GM12801 (cell line): ENCODE results near the gene ERGIC1.

Experiments
- CTCF ChIP-seq: IDR thresholded peaks from one replicate; pipeline ENCODE4 v1.5.1; 2011; ENCODE audit warnings: control low read depth; ENCODE audit not compliant: insufficient read length; ENCODE audit errors: extremely low read depth

Gene ERGIC1

GRCh38 chr5:172860520-172861443 is 26.7 kb downstream of the ERGIC1 start:
- TF ChIP-seq CTCF = no peak

GRCh38 chr5:172861461-172861860 is 27.4 kb downstream of the ERGIC1 start:
- TF ChIP-seq CTCF = no peak

- no peak for TF ChIP-seq CTCF
Measured at GRCh38 chr5:172862165-172862801, 28.2 kb downstream of the ERGIC1 start.

- TF ChIP-seq CTCF = no peak
Measured at GRCh38 chr5:172864747-172865146, 30.7 kb downstream of the ERGIC1 start.

- no peak for TF ChIP-seq CTCF
Measured at GRCh38 chr5:172866378-172866777, 32.3 kb downstream of the ERGIC1 start.

GRCh38 chr5:172866802-172867748 is 33.0 kb downstream of the ERGIC1 start:
- TF ChIP-seq CTCF = no peak
